AG20443 (cell line): ENCODE data around the gene CANT1.

Source experiments
- DNase-seq: peaks from one replicate; pipeline ENCODE4 v3.0.0; 2012; ENCODE audit warnings: low spot score, mixed read lengths

The CANT1 gene

DNA sequence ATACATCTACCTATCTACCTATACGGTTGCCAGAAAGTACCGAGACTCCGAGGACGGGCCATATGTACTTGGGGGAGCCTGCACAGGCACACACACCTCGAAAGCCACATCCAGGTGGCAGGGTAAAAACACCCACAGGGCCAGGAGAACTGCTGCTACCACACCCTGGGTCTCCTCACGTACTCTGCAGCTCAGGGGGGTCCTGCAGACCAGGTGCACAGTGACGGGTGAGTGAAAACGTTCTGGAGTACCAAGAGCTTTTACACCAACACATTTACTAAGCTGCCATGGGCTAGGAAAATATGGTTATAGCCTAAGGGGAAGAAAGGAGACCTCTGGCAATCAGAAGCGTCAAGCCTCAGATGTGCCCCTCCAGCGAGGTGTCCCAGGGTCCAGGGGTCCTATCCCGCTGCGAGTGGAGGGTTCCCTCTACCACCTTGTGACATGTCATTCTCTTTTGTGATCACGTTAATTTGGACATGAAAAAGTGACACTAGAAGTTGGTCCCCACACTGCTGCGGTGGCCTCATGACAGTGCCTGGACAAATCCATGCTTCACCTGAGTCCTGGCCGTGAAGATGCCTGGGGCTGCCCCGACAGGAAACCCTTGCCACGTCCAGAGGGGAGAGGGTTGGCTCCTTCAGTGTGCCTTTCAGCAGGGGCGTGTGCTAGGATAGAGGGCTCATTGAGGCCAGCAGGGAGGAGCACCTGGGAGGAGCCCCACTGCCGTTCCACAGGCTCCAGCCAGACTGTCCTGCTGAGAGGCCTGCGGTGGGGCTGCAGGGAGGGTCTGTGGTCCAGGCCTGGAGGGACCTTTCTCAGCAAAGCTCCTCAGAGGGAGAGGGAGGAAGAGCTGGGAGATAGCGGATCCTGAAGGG, 1.8 kb downstream of the CANT1 start:
- DNase-seq = no peak

DNA sequence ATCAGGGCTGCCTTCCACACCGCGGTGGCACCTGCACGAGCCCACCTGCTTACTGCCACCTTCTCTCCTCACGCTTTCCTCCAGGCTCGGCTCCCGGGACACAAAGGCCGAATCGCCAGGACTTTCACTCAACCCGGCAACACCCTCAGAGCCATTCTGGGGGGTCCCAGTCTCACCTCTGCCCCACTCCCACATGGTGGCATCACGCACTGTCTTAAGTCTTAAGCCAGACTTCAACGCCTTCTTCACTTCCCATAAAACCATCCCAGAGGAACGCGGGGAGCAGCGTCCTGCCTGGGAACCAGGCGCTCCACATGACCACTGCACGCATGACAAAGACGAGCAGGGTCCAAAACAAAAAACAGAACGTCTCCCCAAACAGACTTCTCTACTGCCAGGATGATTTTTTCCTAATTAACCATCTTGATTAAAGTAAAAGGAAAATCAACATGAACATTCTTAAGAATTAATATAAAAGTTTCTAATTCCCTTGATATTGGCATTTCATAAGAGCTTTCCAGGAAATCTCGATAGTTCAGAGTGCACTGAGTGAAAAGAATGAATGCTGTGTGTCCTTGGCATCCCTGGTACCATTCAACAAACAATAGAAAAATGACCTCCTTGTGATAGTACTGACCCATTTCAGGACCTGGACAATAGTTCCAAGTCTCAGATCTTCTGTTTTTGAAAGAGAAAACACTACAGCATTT, 2.6 kb downstream of the CANT1 start:
- DNase-seq = no peak

DNA sequence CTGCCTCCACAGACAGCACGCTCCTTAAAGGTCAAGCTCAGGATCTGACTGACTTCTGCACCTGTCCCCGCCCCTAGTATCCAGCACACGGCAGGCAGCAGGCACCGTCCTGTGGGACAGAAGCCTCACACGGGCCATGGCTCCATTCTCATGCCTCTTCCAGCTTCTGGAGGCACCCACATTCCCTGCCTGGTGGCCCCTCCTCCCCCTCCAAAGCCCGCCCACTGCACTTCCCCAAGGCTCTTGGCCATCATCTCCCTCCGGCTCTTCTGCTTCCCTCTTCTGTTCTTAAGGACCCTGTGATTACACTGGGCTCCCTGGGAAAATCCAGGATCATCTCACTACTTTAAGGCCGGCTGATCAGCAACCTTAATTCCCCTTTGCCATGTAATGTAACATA, 3.5 kb downstream of the CANT1 start:
- DNase-seq = no peak

DNA sequence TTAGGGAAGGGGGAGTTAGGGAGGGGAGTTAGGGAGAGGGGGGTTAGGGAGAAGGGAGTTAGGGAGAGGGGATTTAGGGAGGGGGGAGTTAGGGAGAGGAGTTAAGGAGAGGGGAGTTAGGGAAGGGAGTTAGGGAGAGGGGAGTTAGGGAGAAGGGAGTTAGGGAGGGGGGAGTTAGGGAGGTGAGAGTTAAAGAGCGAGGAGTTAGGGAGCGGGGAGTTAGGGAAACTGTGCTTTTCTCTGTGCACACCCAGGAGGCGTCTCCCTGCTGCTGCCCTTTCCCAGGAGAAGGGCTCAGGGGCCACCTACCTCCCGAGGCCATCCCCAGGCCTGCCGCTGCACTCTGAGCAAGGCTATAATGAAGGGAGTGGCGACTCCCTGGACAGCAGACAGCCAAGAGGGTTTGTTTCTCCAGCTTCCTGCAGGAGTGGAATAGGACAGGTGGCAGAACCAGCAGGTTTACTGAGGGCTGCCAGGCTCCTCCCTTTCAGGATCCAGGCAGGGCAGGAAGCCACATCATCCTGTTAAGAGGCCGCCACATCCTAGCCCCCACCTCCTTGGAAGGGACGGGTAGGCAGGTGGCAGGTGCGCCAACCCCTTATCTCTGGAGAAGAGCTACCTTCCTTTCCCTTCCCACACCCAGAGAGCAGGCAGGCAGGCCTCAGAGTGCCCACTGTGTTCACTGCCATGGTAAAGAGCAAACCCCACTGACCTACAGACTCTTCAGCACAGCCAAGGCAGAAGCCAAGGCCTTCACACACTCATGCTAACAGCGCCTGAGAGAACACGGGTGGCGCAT, 4.3 kb downstream of the CANT1 start:
- DNase-seq = no peak

DNA sequence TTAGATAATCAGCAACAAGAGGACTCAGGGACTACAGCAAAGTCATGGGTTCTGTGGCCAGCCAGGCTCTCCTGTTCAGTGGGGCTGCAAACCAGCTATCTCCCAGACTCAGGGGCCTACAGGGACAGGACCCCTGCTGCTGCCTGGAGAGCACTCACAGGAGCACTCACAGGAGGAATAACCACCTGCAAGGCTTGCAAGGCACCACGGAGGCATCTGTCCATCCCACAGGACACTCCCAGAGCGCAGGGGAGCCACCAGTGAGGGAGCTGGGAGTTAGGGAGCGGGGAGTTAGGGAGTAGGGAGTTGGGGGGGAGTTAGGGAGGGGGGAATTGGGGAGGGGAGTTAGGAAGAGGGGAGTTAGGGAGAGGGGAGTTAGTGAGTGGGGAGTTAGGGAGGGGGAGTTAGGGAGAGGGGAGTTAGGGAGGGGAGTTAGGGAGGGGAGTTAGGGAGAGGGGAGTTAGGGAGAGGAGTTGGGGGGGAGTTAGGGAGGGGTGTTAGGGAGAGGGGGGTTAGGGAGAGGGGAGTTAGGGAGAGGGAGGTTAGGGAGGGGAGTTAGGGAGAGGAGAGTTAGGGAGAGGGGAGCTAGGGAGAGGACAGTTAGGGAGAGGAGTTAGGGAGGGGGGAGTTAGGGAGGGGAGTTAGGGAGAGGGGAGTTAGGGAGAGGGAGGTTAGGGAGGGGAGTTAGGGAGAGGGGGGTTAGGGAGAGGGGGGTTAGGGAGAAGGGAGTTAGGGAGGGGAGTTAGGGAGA, 5.7 kb downstream of the CANT1 start:
- DNase-seq = no peak

DNA sequence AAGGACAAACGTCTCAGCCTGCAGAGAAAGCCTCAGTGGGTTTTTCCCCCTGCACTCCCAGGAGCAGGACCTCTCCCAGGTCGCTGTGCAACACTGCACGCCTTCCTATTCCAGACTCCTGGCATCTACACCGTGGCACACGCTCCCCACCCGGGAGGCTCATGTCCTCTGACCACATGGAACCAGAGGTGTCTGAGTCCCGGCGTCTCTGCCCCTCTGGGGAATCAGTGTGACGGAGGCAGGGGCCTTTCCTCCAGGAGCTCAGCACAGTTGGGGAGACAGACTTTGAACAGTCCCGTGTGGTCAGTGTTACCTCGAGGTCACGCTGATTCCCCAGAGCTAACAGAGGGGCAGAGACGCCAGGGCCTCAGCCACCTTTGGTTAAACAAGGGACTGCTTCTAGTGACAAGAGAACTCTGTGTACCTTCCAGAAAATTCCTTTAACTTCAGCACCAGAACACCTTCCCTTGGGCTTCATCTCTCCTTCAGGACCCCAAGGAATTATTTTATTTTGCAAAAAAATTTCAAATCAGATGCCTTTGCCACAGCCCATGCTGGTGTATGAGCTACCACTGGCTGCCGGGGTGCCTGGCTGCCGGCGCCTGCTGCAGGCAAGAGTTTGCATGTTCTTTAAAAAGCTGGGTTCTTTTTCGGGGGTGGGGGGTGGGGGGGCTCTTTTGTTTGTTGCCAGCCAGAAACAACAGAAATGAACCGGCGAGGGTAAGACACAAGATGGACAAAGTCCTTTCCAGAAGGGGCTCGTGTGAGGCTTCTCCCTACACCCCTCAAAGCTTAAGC, 6.6 kb downstream of the CANT1 start:
- no peak for DNase-seq

DNA sequence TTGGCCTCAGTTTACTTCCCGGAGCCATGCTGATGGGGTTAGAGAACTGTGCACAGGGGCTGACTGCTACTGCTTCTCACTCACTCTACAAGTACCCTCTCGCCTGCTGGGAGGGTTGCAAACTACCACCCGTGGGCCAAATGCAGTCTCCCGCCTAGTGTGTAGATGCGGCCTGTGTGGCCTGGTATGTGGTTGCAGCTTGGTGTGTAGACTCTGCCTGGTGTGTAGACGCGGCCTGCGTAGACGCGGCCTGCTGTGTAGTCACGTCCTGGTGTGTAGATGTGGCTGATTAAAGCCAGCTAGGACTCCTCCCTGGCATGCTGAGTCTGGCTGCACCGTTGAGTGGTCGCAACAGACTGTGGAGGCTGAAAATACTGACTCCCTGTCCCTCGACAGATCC, 7.3 kb downstream of the CANT1 start:
- no peak for DNase-seq

DNA sequence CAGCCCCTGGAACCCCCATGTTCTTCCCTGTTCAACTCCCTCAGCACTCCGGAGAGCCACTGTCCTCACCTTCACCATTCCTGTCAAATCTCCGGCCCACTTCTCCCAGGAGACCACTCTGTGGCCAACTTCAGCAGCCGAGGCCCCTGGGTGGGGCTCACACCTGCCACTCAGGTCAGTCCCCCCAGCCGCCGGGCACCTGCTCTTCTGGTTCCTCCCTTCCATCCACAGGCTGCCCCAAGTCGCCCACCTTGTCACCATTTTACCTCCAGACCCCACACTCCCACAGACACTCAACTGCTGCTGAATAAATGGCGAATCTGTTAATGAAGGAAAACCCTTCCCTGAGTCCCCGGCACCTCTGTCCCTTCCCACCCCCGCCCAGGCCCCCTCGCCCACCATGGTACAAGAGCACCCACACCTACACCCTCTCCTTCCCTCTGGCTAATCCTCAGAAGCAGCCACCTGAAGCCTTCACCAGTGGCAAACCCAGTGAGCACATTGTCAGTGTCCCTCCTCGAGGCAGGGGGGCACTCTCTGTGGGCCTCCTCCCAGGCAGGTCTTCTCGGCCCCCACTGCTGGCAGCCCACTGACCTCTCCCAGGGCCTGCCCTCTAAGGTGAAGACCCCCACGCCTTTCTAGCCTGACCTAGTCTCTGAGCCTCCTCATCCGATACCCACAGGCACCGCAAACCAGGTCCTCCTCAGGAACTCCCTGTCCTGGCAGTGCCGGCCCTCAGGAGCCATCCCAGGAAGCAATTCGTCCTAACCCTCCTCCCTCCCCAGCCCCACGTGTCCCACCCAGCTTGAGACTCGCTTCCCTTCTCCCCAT, 8.2 kb downstream of the CANT1 start:
- no peak for DNase-seq

DNA sequence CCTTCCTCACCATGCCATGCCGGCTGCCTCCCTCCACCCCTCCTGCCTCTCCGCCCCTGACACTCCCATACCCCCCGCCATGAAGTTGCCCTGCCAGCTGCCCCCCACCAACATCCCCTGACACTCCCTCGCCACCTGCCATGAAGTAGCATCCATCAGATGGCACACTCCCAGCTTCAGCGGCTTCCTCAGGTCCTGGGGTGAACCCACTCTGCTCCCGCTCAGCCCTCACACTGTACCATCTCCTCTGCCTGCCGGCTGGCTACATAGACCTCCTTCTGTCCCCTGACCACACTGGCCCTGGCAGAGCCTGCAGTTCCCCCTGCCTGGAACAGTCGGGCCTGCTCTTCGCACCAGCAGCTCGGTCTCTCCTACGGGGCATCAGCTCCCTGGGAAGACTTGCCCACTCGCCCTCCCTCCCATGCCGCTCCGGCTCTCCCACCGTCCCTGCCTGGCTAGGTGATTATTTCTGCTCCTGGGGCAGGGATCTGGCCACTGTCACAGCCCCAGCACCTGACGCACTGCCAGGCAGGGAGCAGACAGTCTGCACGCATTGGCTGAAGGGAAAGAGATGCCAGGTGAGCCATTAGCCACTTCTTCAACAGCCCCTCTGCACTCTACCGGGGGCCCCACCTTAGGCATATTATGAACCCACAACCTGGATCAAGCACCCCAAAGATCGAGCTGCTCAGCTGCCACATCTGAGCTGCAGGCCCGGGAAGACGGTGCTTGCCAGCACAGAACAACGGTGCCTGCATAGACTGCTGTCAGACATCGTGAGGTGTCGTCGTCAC, 9.0 kb downstream of the CANT1 start:
- DNase-seq = no peak

DNA sequence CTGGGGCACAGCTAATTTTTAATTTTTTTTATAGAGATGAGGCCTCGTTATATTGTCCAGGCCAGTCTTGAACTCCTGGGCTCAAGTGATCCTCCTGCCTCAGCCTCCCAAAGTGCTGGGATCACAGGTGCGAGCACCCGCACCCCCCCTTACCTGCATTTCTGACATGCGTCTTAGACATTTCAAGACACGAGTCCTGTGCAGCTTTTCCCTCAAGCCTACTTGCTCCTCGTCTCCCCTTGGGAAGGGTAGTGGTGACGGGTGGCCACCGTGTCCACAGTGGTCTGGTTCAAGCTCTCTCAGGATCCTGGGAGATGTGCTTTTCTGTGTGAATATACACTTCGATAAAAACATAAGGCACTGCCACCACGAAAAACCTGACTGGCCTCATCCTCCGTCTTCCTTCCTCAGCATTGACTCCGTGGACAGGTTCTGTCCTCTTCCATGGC, 9.6 kb downstream of the CANT1 start:
- no peak for DNase-seq

DNA sequence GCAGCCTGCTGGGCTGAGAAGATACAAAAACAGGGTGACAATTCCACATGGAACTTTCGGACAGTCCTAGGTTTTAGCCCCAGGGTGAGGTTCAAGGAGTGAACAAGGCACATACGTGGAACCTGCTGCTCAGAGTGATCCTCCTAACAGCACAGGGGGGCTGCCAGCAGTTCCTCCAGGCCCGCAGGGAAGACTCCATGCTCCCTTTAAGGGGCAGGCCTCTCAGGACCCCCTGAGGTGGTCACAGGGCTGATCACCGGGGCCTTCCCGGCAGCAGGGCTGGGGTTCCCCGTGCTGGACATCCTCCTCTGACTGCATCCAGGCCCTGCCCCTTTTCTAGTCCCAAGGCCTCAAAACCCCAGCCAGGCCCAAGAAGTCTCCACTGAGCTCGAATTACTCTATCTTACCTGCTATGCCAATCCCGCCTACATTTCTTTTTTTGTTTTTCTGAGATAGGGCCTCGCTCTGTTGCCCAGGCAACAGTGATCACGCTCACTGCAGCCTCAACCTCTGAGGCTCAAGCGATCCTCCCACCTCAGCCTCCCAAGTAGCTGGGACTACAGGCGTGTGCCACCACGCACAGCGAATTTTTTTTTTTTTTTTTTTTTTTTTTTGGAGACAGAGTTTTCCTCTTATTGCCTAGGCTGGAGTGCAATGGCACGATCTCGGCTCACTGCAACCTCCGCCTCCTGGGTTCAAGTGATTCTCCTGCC, 10.4 kb downstream of the CANT1 start:
- DNase-seq = peak; percentile 7

DNA sequence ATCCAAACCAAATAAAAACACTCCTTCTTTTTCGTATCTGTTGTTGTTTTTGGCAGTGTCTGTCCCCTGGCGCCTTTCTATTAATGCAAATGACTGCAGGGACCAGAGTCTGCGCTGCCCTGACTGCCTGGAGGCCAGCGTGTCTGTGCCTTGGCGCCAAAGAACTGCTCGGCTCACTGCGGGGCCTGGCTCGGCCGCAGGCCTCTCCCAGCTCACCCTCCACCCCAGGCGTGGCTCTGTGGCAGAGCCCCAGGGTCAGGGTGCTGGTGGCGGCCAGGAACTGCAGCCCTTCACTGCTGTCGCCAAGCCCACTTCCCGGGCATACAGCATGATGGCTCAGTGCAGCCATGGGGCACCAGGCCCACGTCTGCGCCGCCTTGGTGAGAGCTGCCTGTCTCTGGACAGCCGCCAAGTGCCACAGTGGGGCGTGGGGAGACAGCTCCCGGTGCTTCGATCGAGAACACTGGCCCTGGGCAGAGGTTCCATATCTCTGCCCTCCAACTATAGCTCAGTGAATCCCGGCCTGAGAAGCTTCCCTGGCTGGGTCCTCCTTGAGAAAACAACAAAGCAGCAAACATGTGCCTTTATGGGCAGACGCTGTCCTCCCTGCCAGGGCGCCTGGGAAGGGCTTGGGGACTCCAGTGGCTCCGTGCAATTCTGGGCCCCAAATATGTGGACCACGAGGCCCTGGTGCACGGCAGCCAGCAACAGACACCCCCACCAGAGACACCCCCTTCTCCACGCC, 11.1 kb downstream of the CANT1 start:
- peak; percentile 34 for DNase-seq

DNA sequence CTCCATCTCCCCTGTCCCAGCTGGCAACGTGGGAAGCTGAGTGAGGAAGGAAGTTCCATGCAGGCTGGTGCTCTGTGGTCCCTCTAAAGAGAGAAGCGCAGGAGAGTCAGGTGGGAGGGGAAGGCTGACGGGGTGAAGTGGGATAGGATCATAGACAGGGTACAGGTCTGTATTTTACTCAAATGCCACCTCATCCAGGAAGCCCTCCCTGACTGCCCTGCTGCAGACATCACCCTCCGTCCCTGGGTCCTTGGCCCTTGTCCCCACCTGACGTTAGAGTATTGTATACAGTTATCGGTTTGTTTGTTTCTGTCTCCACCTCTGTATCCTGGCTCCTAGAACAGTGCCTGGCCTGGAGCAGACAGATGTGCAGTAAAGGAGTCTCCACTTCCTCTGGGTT, 11.7 kb downstream of the CANT1 start:
- peak; percentile 6 for DNase-seq

DNA sequence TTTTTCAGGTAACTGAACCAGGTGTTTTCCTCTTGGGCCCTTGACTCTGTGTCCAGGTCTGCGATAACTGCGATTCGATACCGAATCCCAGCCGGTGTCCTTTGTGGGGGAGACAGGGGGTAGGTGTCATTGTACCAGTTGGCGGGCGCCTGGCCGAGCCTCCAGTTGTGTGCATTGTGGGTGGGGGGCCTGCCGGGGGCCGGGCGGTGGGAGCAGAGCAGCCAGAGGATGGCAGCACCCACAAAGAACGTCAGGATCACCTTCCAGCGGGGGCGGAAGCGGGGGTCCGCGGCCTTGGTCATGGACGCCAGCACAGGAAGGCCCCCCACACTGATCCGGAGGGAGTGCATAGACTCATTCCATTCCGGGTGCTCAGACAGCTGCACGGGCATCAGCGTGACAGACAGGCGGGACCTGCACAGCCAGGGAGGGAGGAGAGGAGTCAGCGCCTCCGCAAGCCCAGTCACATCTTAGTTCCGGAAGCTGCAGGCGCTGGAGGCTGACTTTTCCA, 12.3 kb downstream of the CANT1 start:
- no peak for DNase-seq

DNA sequence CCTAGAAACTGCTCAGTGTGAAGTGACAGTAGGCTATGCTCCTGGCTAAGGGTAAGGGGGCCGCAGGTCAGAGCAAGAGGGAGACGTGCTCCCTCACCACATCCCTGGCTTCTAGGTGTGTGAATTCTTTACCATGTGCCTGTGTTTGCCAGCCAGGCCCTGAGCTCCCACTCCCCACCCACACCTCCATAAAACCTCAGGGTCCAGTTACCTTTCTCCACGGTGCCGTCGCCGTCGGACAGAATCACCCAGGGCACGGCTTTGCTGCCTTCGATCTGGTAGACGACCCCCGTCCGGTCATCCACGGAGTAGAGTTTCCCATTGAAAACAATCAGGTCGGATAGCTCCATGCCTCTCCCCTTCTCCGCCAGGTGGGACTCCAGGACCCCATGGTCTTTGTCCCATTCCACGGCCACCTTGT, 12.8 kb downstream of the CANT1 start:
- no peak for DNase-seq

DNA sequence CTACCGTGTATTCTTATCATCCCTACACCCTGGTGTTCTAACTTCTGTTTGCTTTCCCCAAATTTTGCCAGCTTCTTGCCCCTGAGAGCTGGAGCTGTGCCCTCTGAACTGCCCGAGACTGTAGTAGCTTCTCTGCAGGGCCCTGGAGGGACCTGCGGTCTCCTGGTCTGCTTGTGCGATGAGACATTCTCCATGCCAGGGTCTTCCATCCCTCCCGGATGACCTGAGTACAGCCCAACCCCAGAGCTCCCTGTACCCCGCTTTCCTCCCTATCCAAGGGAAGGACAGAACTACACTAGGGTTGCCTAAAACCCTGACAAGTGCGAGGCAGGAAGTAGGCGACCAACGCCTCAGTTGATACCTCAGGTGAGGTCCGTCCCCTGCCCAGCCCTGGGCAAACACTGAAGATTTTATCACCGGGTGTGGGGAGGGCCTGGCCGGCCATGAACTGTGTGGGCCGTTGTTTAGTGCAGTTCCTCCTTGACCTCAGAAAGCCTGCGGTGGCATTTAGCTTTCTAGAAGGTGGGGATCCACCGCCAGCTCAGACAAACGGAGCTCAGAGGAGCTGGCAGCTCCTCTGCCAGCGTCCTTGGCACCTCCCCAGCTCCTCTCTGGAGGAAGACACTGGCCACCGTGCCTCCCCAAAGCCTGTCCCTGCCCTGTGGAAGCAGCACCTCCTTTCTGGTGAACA, 13.7 kb downstream of the CANT1 start:
- DNase-seq = no peak
